GM06990 (cell line): ENCODE measurements around the gene TNKS1BP1.

Source experiments
- DNase-seq: peaks from one replicate; pipeline ENCODE4 v3.0.0-alpha.2; 2011; ENCODE audit not compliant: insufficient read length; ENCODE audit errors: extremely low read depth
- H3K27me3 ChIP-seq: replicated peaks from 2 replicates; pipeline ENCODE4 v1.6.0; 2011; ENCODE audit warnings: low read length; ENCODE audit not compliant: control insufficient read depth, insufficient read depth
- H3K36me3 ChIP-seq: 2 replicates; pipeline ENCODE4 v1.5.1; 2011; ENCODE audit warnings: low read length; ENCODE audit not compliant: control insufficient read depth, insufficient read depth
- H3K4me3 ChIP-seq: replicated peaks from 2 replicates; pipeline ENCODE4 v1.5.1; 2011; ENCODE audit warnings: low read depth, mild to moderate bottlenecking, control low read depth, low read length
- CTCF ChIP-seq: IDR thresholded peaks from 2 replicates; pipeline ENCODE4 v1.5.1; 2011; ENCODE audit warnings: low read length, control low read depth, mild to moderate bottlenecking, inconsistent platforms; ENCODE audit not compliant: insufficient read depth, poor library complexity, severe bottlenecking

Gene TNKS1BP1

DNA sequence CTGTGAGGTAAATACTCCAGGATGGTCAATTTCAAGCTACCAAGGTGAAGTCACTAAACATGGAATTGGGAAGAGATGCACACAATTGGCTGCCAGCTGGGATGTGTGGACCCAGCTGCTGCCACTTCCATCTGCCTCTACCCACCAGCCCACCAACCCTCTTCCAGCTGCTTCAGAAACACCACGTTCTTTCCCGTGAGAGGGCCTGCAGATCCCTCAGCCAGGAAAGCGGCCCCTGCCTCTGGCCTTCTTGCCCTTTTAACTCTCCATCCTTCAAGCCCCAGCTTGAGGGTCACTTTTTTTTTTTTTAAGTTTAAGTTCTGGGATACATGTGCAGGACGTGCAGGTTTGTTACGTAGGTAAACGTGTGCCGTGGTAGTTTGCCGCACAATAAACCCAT, 36.2 kb upstream of the TNKS1BP1 start:
- no peaks in the 10 kb centered on the region for H3K36me3 ChIP-seq
- TF ChIP-seq CTCF, result no peak
- H3K27me3 ChIP-seq, result no peaks in the 10 kb centered on the region; the same call in none of the 2 replicates

DNA sequence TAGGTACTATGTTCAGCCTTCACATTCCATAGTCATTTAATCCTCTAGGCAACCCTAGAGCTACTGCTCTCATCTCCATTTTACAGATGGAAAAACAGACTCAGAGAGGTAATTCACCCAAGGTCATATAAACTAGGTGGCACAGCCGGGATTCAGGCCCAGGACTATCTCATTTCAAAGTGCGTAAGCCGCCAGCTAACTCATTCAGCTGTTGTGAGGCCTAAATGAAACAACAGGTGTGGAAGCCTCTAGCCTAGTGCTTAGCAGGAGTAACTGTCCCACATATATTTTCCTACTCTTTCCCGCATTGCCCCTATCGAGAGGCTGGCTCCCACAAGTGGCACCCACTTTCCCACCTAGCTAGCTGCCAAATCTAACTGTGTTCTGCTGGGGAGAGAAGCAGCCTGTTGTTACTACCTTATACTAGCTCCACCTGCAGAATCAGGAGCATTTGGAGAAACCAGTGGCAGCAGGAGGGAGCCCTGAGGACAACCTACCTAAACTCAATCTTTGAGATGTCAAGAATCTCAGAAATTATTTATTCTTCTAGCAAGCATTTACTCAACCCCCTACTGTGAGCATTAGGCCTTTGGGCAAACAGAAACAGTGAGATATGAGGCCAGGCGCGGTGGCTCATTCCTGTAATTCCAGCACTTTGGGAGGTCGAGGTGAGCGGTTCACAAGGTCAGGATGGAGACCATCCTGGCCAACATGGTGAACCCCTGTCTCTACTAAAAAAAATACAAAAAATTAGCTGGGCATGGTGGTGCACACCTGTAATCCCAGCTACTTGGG, 35.3 kb upstream of the TNKS1BP1 start:
- no peaks in the 10 kb centered on the region for H3K36me3 ChIP-seq
- TF ChIP-seq CTCF, result no peak
- H3K27me3 ChIP-seq, result no peaks in the 10 kb centered on the region; the same call in none of the 2 replicates
- H3K4me3 ChIP-seq, result no peak overlapping the region
- DNase-seq, result no peak

More for the DNA sequence above, 36.2 kb upstream of the TNKS1BP1 start:
- no peak for DNase-seq
- H3K4me3 ChIP-seq, result no peak overlapping the region

GRCh38 chr11:57359396-57359795, 34.6 kb upstream of the TNKS1BP1 start:
- Histone ChIP-seq H3K27me3 (no peaks in the 10 kb centered on the region; the same call in none of the 2 replicates), H3K36me3 (no peaks in the 10 kb centered on the region), H3K4me3 (no peak overlapping the region)
- no peak for TF ChIP-seq CTCF
- no peak for DNase-seq

GRCh38 chr11:57358991-57359390, 34.2 kb upstream of the TNKS1BP1 start:
- Histone ChIP-seq H3K4me3 (no peak overlapping the region), H3K36me3 (no peaks in the 10 kb centered on the region), H3K27me3 (no peaks in the 10 kb centered on the region; the same call in none of the 2 replicates)
- no peak for DNase-seq
- no peak for TF ChIP-seq CTCF

DNA sequence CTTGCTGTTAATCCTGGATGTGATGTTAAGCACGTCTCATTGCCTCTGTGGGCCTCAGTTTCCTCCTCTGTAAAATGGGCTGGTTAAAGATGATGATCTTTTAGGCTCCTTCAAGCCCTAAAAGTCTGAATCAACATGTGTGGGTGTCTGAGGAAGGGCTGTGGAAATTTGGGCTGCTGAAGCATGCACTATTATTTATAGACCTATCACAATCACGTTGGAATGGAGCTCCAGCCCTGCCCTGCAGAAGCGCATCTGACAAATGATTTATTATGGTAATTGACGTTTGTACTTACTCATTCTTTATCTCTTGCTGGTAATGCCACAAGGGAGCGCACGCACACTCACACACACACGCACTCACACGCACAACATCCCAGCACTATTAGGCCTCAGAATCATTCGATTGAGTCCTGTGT, 33.8 kb upstream of the TNKS1BP1 start:
- no peak for TF ChIP-seq CTCF

More for the DNA sequence above, 33.8 kb upstream of the TNKS1BP1 start:
- Histone ChIP-seq H3K36me3 (no peaks in the 10 kb centered on the region), H3K27me3 (no peaks in the 10 kb centered on the region; the same call in none of the 2 replicates), H3K4me3 (no peak overlapping the region)
- DNase-seq, result no peak
